H1 (cell line): ENCODE data around the gene OSBPL5. TPM values are rescaled to one million over a fixed set of nuclear protein-coding genes. Genes with fewer than 3 reads are reported as not detected.

ENCODE experiments used
- CEBPB ChIP-seq: IDR thresholded peaks from 2 replicates; pipeline ENCODE4 v1.6.1; 2012; ENCODE audit warnings: low read depth, low read length
- CHD2 ChIP-seq: IDR thresholded peaks from 2 replicates; pipeline ENCODE4 v1.6.1; 2012; ENCODE audit warnings: low read length, improper control_type of control experiment
- CHD7 ChIP-seq: fragments of 300-600 bp; sonication (generic); IDR thresholded peaks from 2 replicates; pipeline ENCODE4 v1.7.1; 2012; ENCODE audit warnings: low read length, moderate library complexity, mild to moderate bottlenecking, inconsistent platforms; ENCODE audit not compliant: insufficient replicate concordance
- FOSL1 ChIP-seq: IDR thresholded peaks from 2 replicates; pipeline ENCODE4 v1.6.1; 2011; ENCODE audit warnings: mild to moderate bottlenecking, low read depth, low read length, moderate library complexity; ENCODE audit not compliant: insufficient read depth
- GABPA ChIP-seq: IDR thresholded peaks from 2 replicates; pipeline ENCODE4 v1.6.1; 2011; ENCODE audit warnings: mild to moderate bottlenecking, low read length, moderate library complexity, borderline replicate concordance; ENCODE audit not compliant: insufficient read depth
- polyA plus RNA-seq, 7 experiments: library from polyadenylated mRNA; depleted of rRNA in 3 of 7; stranded (reverse) in 5 of 7; unstranded in 2 of 7; fragments of >200 nt in 5 of 7; fragments of 200-250 nt in 2 of 7; gene quantifications; 1 replicate in 5 of 7; 2 replicates in 1 of 7; 4 replicates in 1 of 7; pipeline versions ENCODE4 v1.2.1 to v1.2.3, GENCODE V29; 2011 to 2013; ENCODE audit warnings: missing spikeins in 2 of 7, mixed read lengths in 2 of 7
- total RNA-seq: library from RNA; stranded (reverse); fragmentation: NEBNext Ultra II Directional; extraction: Animal tissue kit (Norgen Biotek cat#: 25700); gene quantifications from 2 replicates; pipeline ENCODE4 v1.2.1, GENCODE V29; 2021

OSBPL5 gene
- total and polyA plus RNA-seq, 2 of the 8 experiments (the other 6 are each of a cell fraction or from before 2014, with no cell fraction given) = 3.4 to 9.9 TPM

GRCh38 chr11:3162410-3163240 lies 2.5 kb downstream of the OSBPL5 start (continued):
- no peak for TF ChIP-seq GABPA
- TF ChIP-seq CHD7 = no peak
- TF ChIP-seq CEBPB = no peak
- no peak for TF ChIP-seq FOSL1
- TF ChIP-seq CHD2 = no peak
